Kidney (tissue), 14 donors: ENCODE results near the gene APC2. TPM values are rescaled to one million over a fixed set of nuclear protein-coding genes. Genes with fewer than 3 reads are reported as not detected.

Experiments
- DNase-seq, 5 donors: peaks; one replicate each; pipeline ENCODE4 v3.0.0-alpha.2; 2013 to 2020
- FAIRE-seq: peaks from 2 replicates; lab custom pipeline; 2012; peaks lifted over from hg19 to GRCh38; lab: Jason Lieb, UNC
- H3K27ac ChIP-seq, 2 donors: one replicate each; pipeline ENCODE4 v1.7.0; 2013; ENCODE audit warnings: low read depth in 2 of 2, low read length in 2 of 2, inconsistent platforms in 1 of 2
- H3K27me3 ChIP-seq: one replicate; pipeline ENCODE4 v1.7.1; 2013; ENCODE audit warnings: low read length, inconsistent platforms; ENCODE audit not compliant: control insufficient read depth, insufficient read depth
- H3K36me3 ChIP-seq, 3 donors: one replicate each; pipeline versions ENCODE4 v1.7.0 to v1.7.1; 2013; ENCODE audit warnings: low read length in 3 of 3, control low read depth in 1 of 3, inconsistent platforms in 1 of 3; ENCODE audit not compliant: insufficient read depth in 3 of 3, control insufficient read depth in 2 of 3
- H3K4me1 ChIP-seq, 3 donors: one replicate each; pipeline versions ENCODE4 v1.7.0 to v1.7.1; 2013; ENCODE audit warnings: low read length in 3 of 3, inconsistent platforms in 1 of 3, low read depth in 1 of 3; ENCODE audit not compliant: control insufficient read depth in 2 of 3, insufficient read depth in 2 of 3
- H3K4me3 ChIP-seq, 3 donors: one replicate each; pipeline versions ENCODE4 v1.7.0 to v1.8.1; 2013; ENCODE audit warnings: low read length in 3 of 3, control low read depth in 1 of 3, inconsistent platforms in 1 of 3
- H3K9ac ChIP-seq, 3 donors: one replicate each; pipeline versions ENCODE4 v1.7.0 to v1.7.1; 2013; ENCODE audit warnings: low read length in 3 of 3, control low read depth in 1 of 3, inconsistent platforms in 1 of 3
- H3K9me3 ChIP-seq, 3 donors: one replicate each; pipeline versions ENCODE4 v1.7.0 to v1.7.1; 2013; ENCODE audit warnings: low read length in 3 of 3, control low read depth in 1 of 3, inconsistent platforms in 1 of 3; ENCODE audit not compliant: control insufficient read depth in 2 of 3, insufficient read depth in 1 of 3
- CTCF ChIP-seq: IDR thresholded peaks from 3 replicates; pipeline ENCODE4 v1.5.1; 2012; ENCODE audit warnings: mild to moderate bottlenecking, moderate library complexity, borderline replicate concordance; ENCODE audit not compliant: insufficient read depth; ENCODE audit errors: extremely low read depth
- intact Hi-C: fragments of 100-400 bp; cut with DNase I; formaldehyde crosslinking; loops from one replicate; pipeline ENCODE4 v1.11.1; 2022
- polyA plus RNA-seq: library from polyadenylated mRNA; stranded (reverse); fragments of 350-450 nt; fragmentation: Illumina TruSeq; extraction: RNeasy Lipid Tissue Mini Kit (QIAGEN cat#74804); gene quantifications from one replicate; pipeline ENCODE4 v1.2.3, GENCODE V29; 2014; ENCODE audit warnings: low read depth, low replicate concordance; ENCODE audit not compliant: insufficient read depth
- total RNA-seq: library from RNA; stranded (reverse); fragmentation: NEBNext Ultra II Directional; extraction: Animal tissue kit (Norgen Biotek cat#: 25700); gene quantifications from one replicate; pipeline ENCODE4 v1.2.1, GENCODE V29; 2021
- donor health status: control.
- donor health status: control.
- donor health status: control.
- donor health status: control.
- donor health status: control.
- donor health status: DM: yes; HTN: yes; CAD: no.
- donor health status: Normal renal cell carcinoma (clear cell type).

The APC2 gene
- total and polyA plus RNA-seq, 2 donors from 2014 or later, result 0.25 TPM; not detected in 1

- Histone ChIP-seq H3K9me3 (no peaks in the 10 kb centered on the region), H3K27me3 (peaks cover 30% of the 10 kb centered on the region), H3K4me3 (no peak overlapping the region), H3K9ac (no peak overlapping the region), H3K36me3 (no peaks in the 10 kb centered on the region), H3K4me1 (no peaks in the 10 kb centered on the region), H3K27ac (no peak overlapping the region)
- FAIRE-seq (no peak), DNase-seq (peak in 2 of 5 donors; percentile 62 to 64)
- no peak for TF ChIP-seq CTCF
- intact Hi-C loops, result no loop called here
Observed at GRCh38 chr19:1453525-1454364, 3.8 kb downstream of the APC2 start.

DNA sequence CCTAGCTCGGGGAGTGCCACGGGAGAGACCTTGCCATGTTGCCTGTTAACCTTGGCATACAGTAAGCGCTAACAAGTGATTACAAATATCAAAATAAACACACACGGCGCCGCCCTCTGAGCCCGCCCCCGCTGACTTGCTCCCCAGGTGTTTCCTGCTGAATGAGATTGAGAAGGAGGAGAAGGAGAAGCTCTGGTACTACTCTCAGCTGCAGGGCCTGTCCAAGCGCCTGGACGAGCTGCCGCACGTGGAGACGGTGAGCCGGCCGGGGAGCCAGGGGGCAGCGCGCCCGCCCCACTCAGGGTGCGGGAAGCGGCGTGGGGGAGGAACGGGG is 5.0 kb downstream of the APC2 start:
- Histone ChIP-seq H3K27ac (no peak overlapping the region), H3K9ac (no peak overlapping the region), H3K36me3 (no peaks in the 10 kb centered on the region), H3K4me1 (no peaks in the 10 kb centered on the region), H3K9me3 (no peaks in the 10 kb centered on the region), H3K27me3 (peaks cover 25% of the 10 kb centered on the region), H3K4me3 (no peak overlapping the region)
- FAIRE-seq (no peak), DNase-seq (peak in 1 of 5 donors; percentile 52)
- TF ChIP-seq CTCF, result no peak
- intact Hi-C loops, result no loop called here

- H3K4me3 ChIP-seq, result no peak overlapping the region
Observed at GRCh38 chr19:1455336-1456120, 5.6 kb downstream of the APC2 start.

More at GRCh38 chr19:1455336-1456120, 5.6 kb downstream of the APC2 start:
- H3K4me1 ChIP-seq, result no peaks in the 10 kb centered on the region
- H3K27me3 ChIP-seq, result peaks cover 22% of the 10 kb centered on the region
- intact Hi-C loops, result no loop called here
- no peak overlapping the region for H3K27ac ChIP-seq
- DNase-seq, result peak in 4 of 5 donors; percentile 50 to 83 (median 70)
- FAIRE-seq, result no peak
- H3K9me3 ChIP-seq, result no peaks in the 10 kb centered on the region
- H3K9ac ChIP-seq, result no peak overlapping the region
- TF ChIP-seq CTCF, result no peak
- H3K36me3 ChIP-seq, result no peaks in the 10 kb centered on the region
